ENCODE measurements around the gene ALDH4A1.
A peak's percentile ranks its signal among the peaks of the same experiment; 100 is the strongest.
"Not testable (repeated sequence)": the region's sequence is repeated elsewhere in the genome, so short reads cannot be mapped to it uniquely, and the experiment has no call there.

ALDH4A1 gene

GRCh38 chr1:18836654-18837053 is 65.7 kb downstream of the ALDH4A1 start:
- DNase-seq = no peak

- not testable (repeated sequence) for DNase-seq
These were observed 70.0 kb downstream of the ALDH4A1 start for GRCh38 chr1:18832319-18832718.

- DNase-seq = no peak
These were observed 70.7 kb downstream of the ALDH4A1 start for GRCh38 chr1:18831656-18832055.

GRCh38 chr1:18830596-18830995 is 71.8 kb downstream of the ALDH4A1 start:
- DNase-seq = no peak

GRCh38 chr1:18829671-18830070 is 72.7 kb downstream of the ALDH4A1 start:
- no peak for DNase-seq

GRCh38 chr1:18828224-18828623 is 74.1 kb downstream of the ALDH4A1 start:
- peak; percentile 7 for DNase-seq

GRCh38 chr1:18823438-18823837 is 78.9 kb downstream of the ALDH4A1 start:
- no peak for DNase-seq
